Ectodermal cell (in vitro differentiated cells): ENCODE results near the gene MCAT.

ENCODE experiments used
- H3K27ac ChIP-seq: 2 replicates; pipeline ENCODE4 v1.7.0; 2013; ENCODE audit warnings: mild to moderate bottlenecking, low read depth, low read length; ENCODE audit not compliant: insufficient read depth, poor library complexity, severe bottlenecking
- H3K27me3 ChIP-seq: 2 replicates; pipeline ENCODE4 v1.7.0; 2013; ENCODE audit warnings: mild to moderate bottlenecking, low read length; ENCODE audit not compliant: insufficient read depth, control insufficient read depth, poor library complexity, severe bottlenecking
- H3K36me3 ChIP-seq: one replicate; pipeline ENCODE4 v1.7.0; 2013; ENCODE audit warnings: low read length; ENCODE audit not compliant: control insufficient read depth, insufficient read depth
- H3K4me1 ChIP-seq: one replicate; pipeline ENCODE4 v1.7.0; 2013; ENCODE audit warnings: low read length; ENCODE audit not compliant: control insufficient read depth, insufficient read depth
- H3K4me3 ChIP-seq: 2 replicates; pipeline ENCODE4 v1.7.0; 2013; ENCODE audit warnings: low read depth, low read length, control low read depth; ENCODE audit not compliant: insufficient read depth
- H3K9me3 ChIP-seq: 2 replicates; pipeline ENCODE4 v1.7.0; 2013; ENCODE audit warnings: mild to moderate bottlenecking, low read length, moderate library complexity; ENCODE audit not compliant: control insufficient read depth
- WGBS, 2 experiments: methylation state at CpG; one replicate each; pipeline ENCODE4 v1.1.7; 2013; ENCODE audit warnings: missing lambda C conversion rate in 2 of 2; 5-methylcytosine and 5-hydroxymethylcytosine counted together

Gene MCAT

GRCh38 chr22:43182118-43182517 is 38.9 kb upstream of the MCAT start:
- WGBS, 2 experiments = 95 to 96% methylated on average over 10 of the region's 10 CpGs
- Histone ChIP-seq H3K4me3 (no peak overlapping the region), H3K36me3 (peaks cover 20% of the 10 kb centered on the region), H3K27ac (no peak overlapping the region), H3K27me3 (no peaks in the 10 kb centered on the region), H3K4me1 (peaks cover 10% of the 10 kb centered on the region), H3K9me3 (no peaks in the 10 kb centered on the region)

- H3K9me3 ChIP-seq = no peaks in the 10 kb centered on the region
- no peak overlapping the region for H3K4me3 ChIP-seq
- 94% methylated on average over 13 of the region's 13 CpGs for WGBS, 2 experiments
- peaks cover 10% of the 10 kb centered on the region for H3K4me1 ChIP-seq
- H3K36me3 ChIP-seq = peaks cover 20% of the 10 kb centered on the region
- no peaks in the 10 kb centered on the region for H3K27me3 ChIP-seq
- no peak overlapping the region for H3K27ac ChIP-seq
These were observed 38.3 kb upstream of the MCAT start for GRCh38 chr22:43181321-43182076.

- 95 to 96% methylated on average over 15 of the region's 15 CpGs for WGBS, 2 experiments
- Histone ChIP-seq H3K9me3 (no peaks in the 10 kb centered on the region), H3K27ac (no peak overlapping the region), H3K36me3 (peaks cover 20% of the 10 kb centered on the region), H3K4me1 (peaks cover 5% of the 10 kb centered on the region), H3K27me3 (no peaks in the 10 kb centered on the region), H3K4me3 (no peak overlapping the region)
These were observed 37.5 kb upstream of the MCAT start for GRCh38 chr22:43180670-43181069.

GRCh38 chr22:43179911-43180195 is 36.7 kb upstream of the MCAT start:
- Histone ChIP-seq H3K27ac (no peak overlapping the region), H3K4me1 (no peaks in the 10 kb centered on the region), H3K36me3 (peaks cover 23% of the 10 kb centered on the region), H3K27me3 (no peaks in the 10 kb centered on the region), H3K9me3 (no peaks in the 10 kb centered on the region), H3K4me3 (no peak overlapping the region)
- 95 to 96% methylated on average over 15 of the region's 15 CpGs for WGBS, 2 experiments

GRCh38 chr22:43179146-43179910 is 36.1 kb upstream of the MCAT start:
- H3K27me3 ChIP-seq = no peaks in the 10 kb centered on the region
- 97% methylated on average over 25 of the region's 25 CpGs for WGBS, 2 experiments
- H3K9me3 ChIP-seq = no peaks in the 10 kb centered on the region
- H3K27ac ChIP-seq = no peak overlapping the region
- H3K36me3 ChIP-seq = peaks cover 27% of the 10 kb centered on the region
- H3K4me3 ChIP-seq = no peak overlapping the region
- no peaks in the 10 kb centered on the region for H3K4me1 ChIP-seq

- no peak overlapping the region for H3K4me3 ChIP-seq
- H3K27ac ChIP-seq = no peak overlapping the region
- WGBS, 2 experiments = 92 to 95% methylated on average over 7 of the region's 7 CpGs
- peaks cover 37% of the 10 kb centered on the region for H3K36me3 ChIP-seq
- no peaks in the 10 kb centered on the region for H3K27me3 ChIP-seq
- no peaks in the 10 kb centered on the region for H3K9me3 ChIP-seq
- H3K4me1 ChIP-seq = no peaks in the 10 kb centered on the region
These were observed 34.3 kb upstream of the MCAT start for GRCh38 chr22:43177479-43177878.

GRCh38 chr22:43176090-43176489 is 32.9 kb upstream of the MCAT start:
- no peaks in the 10 kb centered on the region for H3K27me3 ChIP-seq
- no peak overlapping the region for H3K27ac ChIP-seq
- H3K36me3 ChIP-seq = peaks cover 39% of the 10 kb centered on the region
- H3K4me3 ChIP-seq = no peak overlapping the region
- H3K9me3 ChIP-seq = no peaks in the 10 kb centered on the region
- H3K4me1 ChIP-seq = no peaks in the 10 kb centered on the region
- WGBS, 2 experiments = 92 to 93% methylated on average over 15 of the region's 15 CpGs

DNA sequence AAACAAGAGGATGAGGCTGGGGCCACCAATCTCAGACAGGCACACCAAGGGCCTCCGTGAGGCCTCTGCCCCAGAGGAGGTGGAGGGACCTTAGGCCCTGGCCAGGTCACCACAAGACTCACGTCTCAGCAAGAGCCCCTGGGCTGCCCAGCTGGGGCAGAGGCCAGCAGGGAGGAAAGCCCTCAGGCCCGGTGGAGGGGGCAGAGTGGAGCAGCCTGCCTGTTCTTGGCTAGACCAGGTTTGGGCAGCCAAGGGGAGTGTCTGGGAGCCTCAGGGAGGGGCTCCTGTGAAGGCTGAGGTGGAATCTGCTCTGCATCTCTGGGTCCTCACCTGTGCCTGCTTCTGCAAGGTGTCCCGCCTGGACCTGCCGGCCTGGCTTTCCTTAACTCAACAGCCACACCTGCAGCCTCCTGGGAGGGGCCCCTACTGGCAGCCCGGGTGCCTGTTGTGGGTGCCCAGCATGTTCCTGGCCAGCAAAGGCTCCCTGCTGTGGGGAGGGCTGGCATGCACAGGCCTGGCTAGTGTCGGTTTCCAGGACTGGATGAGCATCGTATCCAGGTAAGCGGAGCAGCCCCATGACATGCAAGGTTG is 31.8 kb upstream of the MCAT start:
- Histone ChIP-seq H3K27ac (no peak overlapping the region), H3K27me3 (no peaks in the 10 kb centered on the region), H3K4me3 (no peak overlapping the region), H3K4me1 (no peaks in the 10 kb centered on the region), H3K9me3 (no peaks in the 10 kb centered on the region), H3K36me3 (peaks cover 40% of the 10 kb centered on the region)
- WGBS, 2 experiments = 92 to 94% methylated on average over 9 of the region's 9 CpGs

- Histone ChIP-seq H3K4me1 (no peaks in the 10 kb centered on the region), H3K27ac (no peak overlapping the region), H3K9me3 (no peaks in the 10 kb centered on the region), H3K27me3 (no peaks in the 10 kb centered on the region), H3K4me3 (no peak overlapping the region), H3K36me3 (peaks cover 33% of the 10 kb centered on the region)
- WGBS, 2 experiments = 96 to 97% methylated on average over 39 of the region's 39 CpGs
These were observed 30.9 kb upstream of the MCAT start for GRCh38 chr22:43173976-43174720.

- H3K4me3 ChIP-seq = no peak overlapping the region
- WGBS, 2 experiments = 94 to 98% methylated on average over 9 of the region's 9 CpGs
- H3K4me1 ChIP-seq = no peaks in the 10 kb centered on the region
- no peaks in the 10 kb centered on the region for H3K27me3 ChIP-seq
- peaks cover 27% of the 10 kb centered on the region for H3K36me3 ChIP-seq
- no peaks in the 10 kb centered on the region for H3K9me3 ChIP-seq
- H3K27ac ChIP-seq = no peak overlapping the region
These were observed 30.4 kb upstream of the MCAT start for GRCh38 chr22:43173566-43173965.
